ENCODE results near the gene ATAD1.

DNA sequence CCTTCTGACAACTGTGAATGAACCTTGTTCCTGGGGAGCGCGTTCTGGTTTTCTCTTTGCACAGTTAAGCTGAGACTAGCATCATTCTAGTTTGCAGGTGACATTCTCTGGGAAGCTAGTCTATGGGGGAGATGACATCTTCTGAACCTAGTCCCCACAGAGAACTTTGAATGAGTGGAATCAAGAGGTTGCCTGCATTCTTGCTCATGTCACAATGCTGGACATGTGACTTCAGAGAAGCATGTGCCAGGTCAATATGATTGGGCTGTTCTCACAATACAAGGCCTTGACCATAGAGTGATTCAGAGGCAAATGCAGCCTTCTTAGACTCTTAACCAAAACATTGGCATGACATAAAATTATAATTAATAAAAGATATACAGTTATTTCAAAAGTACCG lies 23.2 kb upstream of the ATAD1 start:
- TF ChIP-seq, protein P1, sequence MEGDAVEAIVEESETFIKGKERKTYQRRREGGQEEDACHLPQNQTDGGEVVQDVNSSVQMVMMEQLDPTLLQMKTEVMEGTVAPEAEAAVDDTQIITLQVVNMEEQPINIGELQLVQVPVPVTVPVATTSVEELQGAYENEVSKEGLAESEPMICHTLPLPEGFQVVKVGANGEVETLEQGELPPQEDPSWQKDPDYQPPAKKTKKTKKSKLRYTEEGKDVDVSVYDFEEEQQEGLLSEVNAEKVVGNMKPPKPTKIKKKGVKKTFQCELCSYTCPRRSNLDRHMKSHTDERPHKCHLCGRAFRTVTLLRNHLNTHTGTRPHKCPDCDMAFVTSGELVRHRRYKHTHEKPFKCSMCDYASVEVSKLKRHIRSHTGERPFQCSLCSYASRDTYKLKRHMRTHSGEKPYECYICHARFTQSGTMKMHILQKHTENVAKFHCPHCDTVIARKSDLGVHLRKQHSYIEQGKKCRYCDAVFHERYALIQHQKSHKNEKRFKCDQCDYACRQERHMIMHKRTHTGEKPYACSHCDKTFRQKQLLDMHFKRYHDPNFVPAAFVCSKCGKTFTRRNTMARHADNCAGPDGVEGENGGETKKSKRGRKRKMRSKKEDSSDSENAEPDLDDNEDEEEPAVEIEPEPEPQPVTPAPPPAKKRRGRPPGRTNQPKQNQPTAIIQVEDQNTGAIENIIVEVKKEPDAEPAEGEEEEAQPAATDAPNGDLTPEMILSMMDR (conservative IDR thresholded peaks at IDR 0.05) = no peak
- TF ChIP-seq EZH2 (IDR thresholded peaks at IDR 0.05; ENCODE audit: low read depth) = no peak
